ENCODE measurements around the gene LOC128125822.

- TF ChIP-seq, protein P1, sequence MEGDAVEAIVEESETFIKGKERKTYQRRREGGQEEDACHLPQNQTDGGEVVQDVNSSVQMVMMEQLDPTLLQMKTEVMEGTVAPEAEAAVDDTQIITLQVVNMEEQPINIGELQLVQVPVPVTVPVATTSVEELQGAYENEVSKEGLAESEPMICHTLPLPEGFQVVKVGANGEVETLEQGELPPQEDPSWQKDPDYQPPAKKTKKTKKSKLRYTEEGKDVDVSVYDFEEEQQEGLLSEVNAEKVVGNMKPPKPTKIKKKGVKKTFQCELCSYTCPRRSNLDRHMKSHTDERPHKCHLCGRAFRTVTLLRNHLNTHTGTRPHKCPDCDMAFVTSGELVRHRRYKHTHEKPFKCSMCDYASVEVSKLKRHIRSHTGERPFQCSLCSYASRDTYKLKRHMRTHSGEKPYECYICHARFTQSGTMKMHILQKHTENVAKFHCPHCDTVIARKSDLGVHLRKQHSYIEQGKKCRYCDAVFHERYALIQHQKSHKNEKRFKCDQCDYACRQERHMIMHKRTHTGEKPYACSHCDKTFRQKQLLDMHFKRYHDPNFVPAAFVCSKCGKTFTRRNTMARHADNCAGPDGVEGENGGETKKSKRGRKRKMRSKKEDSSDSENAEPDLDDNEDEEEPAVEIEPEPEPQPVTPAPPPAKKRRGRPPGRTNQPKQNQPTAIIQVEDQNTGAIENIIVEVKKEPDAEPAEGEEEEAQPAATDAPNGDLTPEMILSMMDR (IDR thresholded peaks at IDR 0.05; ENCODE audit: extremely low read depth in 1 of 2, insufficient read depth in 1 of 2, low read depth in 1 of 2, low read length in 2 of 2): no peak
- no peak for TF ChIP-seq POLR2A (IDR thresholded peaks at IDR 0.05; ENCODE audit: low read depth, low read length)
- no peak for TF ChIP-seq POLR2AphosphoS5 (IDR thresholded peaks at IDR 0.05; ENCODE audit: insufficient read depth, low read depth, low read length)
- TF ChIP-seq EZH2 (IDR thresholded peaks at IDR 0.05; ENCODE audit: borderline replicate concordance, low read depth, low read length, severe bottlenecking): no peak
- TF ChIP-seq, protein P2, sequence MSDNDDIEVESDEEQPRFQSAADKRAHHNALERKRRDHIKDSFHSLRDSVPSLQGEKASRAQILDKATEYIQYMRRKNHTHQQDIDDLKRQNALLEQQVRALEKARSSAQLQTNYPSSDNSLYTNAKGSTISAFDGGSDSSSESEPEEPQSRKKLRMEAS (IDR thresholded peaks at IDR 0.05; ENCODE audit: insufficient read depth, insufficient read length): no peak
- TF ChIP-seq JUN (IDR thresholded peaks at IDR 0.05; ENCODE audit: borderline replicate concordance, insufficient read depth, insufficient read length, low read depth): no peak
- no peak for TF ChIP-seq MYC (IDR thresholded peaks at IDR 0.05; ENCODE audit: low read depth, low read length)
- TF ChIP-seq FOS (IDR thresholded peaks at IDR 0.05; ENCODE audit: borderline replicate concordance, insufficient read depth, low read length): no peak
- no peak for TF ChIP-seq GATA2 (IDR thresholded peaks at IDR 0.05; ENCODE audit: insufficient read depth, insufficient read length, low read depth, low read length)
These were observed 23.2 kb upstream of the LOC128125822 start for GRCh38 chr6:63549076-63549475.

Measured in endothelial cell of umbilical vein (primary cell).